GM23248 (cell line): ENCODE results near the gene GOLGA1. TPM values are rescaled to one million over a fixed set of nuclear protein-coding genes. Genes with fewer than 3 reads are reported as not detected.

ENCODE experiments used
- DNase-seq: peaks from one replicate; pipeline ENCODE4 v3.0.0-alpha.2; 2015
- H2AFZ ChIP-seq: fragments of 200-600 bp; sonication (generic); 2 replicates; pipeline ENCODE4 v1.6.1; 2016; ENCODE audit warnings: antibody characterized with exemption
- H3F3A ChIP-seq: fragments of 200-600 bp; sonication (generic); 2 replicates; pipeline ENCODE4 v1.6.1; 2016; ENCODE audit warnings: mild to moderate bottlenecking, antibody characterized with exemption, mixed run types; ENCODE audit not compliant: insufficient read depth
- H3K27ac ChIP-seq: fragments of 200-600 bp; sonication (generic); 2 replicates; pipeline ENCODE4 v1.5.1; 2016; ENCODE audit warnings: mild to moderate bottlenecking
- H3K27me3 ChIP-seq: fragments of 200-600 bp; sonication (generic); replicated peaks from 2 replicates; pipeline ENCODE4 v1.6.1; 2016; ENCODE audit warnings: mild to moderate bottlenecking; ENCODE audit not compliant: insufficient read depth
- H3K36me3 ChIP-seq: fragments of 200-600 bp; sonication (generic); 2 replicates; pipeline ENCODE4 v1.6.1; 2016; ENCODE audit warnings: low read depth, mild to moderate bottlenecking
- H3K4me1 ChIP-seq: fragments of 200-600 bp; sonication (generic); 2 replicates; pipeline ENCODE4 v1.6.1; 2016; ENCODE audit warnings: mild to moderate bottlenecking; ENCODE audit not compliant: insufficient read depth
- H3K4me2 ChIP-seq: fragments of 200-600 bp; sonication (generic); one replicate; pipeline ENCODE4 v1.6.1; 2016; ENCODE audit warnings: mild to moderate bottlenecking; ENCODE audit not compliant: unreplicated experiment
- H3K4me3 ChIP-seq: fragments of 200-600 bp; sonication (generic); 2 replicates; pipeline ENCODE4 v1.5.1; 2016; ENCODE audit warnings: mild to moderate bottlenecking
- H3K79me2 ChIP-seq: fragments of 200-600 bp; sonication (generic); 2 replicates; pipeline ENCODE4 v1.6.1; 2016; ENCODE audit warnings: mild to moderate bottlenecking; ENCODE audit not compliant: insufficient read depth
- H3K9ac ChIP-seq: fragments of 200-600 bp; sonication (generic); 2 replicates; pipeline ENCODE4 v1.6.1; 2016; ENCODE audit warnings: mild to moderate bottlenecking
- H3K9me2 ChIP-seq: fragments of 200-600 bp; sonication (generic); 2 replicates; pipeline ENCODE4 v1.6.1; 2016; ENCODE audit warnings: mixed run types, mild to moderate bottlenecking, moderate library complexity; ENCODE audit not compliant: insufficient read depth
- H3K9me3 ChIP-seq: fragments of 200-600 bp; sonication (generic); one replicate; pipeline ENCODE4 v1.6.1; 2017; ENCODE audit warnings: low read depth
- H4K20me1 ChIP-seq: fragments of 200-600 bp; sonication (generic); 2 replicates; pipeline ENCODE4 v1.6.0; 2016; ENCODE audit not compliant: insufficient read depth
- EZH2 ChIP-seq: fragments of 200-600 bp; sonication (generic); IDR thresholded peaks from 2 replicates; pipeline ENCODE4 v1.6.1; 2018; ENCODE audit warnings: antibody characterized with exemption, mild to moderate bottlenecking; ENCODE audit not compliant: insufficient read depth, poor library complexity, severe bottlenecking
- EZH2phosphoT487 ChIP-seq: fragments of 200-600 bp; sonication (generic); IDR thresholded peaks from 2 replicates; pipeline ENCODE4 v1.6.1; 2018; ENCODE audit warnings: antibody characterized with exemption, moderate library complexity, mild to moderate bottlenecking, low read depth; ENCODE audit not compliant: insufficient read depth
- WGBS, 2 experiments: methylation state at CpG; one replicate each; pipeline ENCODE4 v1.1.6; 2015 to 2017; ENCODE audit warnings: low lambda C conversion rate in 2 of 2, low coverage in 1 of 2; ENCODE audit errors: missing lambda C conversion rate in 2 of 2; 5-methylcytosine and 5-hydroxymethylcytosine counted together
- in situ Hi-C: fragments of 300-500 bp; cut with MboI; formaldehyde crosslinking; loops from 2 replicates; pipeline ENCODE4 v1.15.0; 2020
- polyA plus RNA-seq: library from polyadenylated mRNA; unstranded; fragments of >200 nt; fragmentation: Nextera tagmentation; extraction: Ambion mirVana; gene quantifications from 2 replicates; pipeline ENCODE4 v1.2.1, GENCODE V29; 2016
- total RNA-seq: library from RNA; depleted of rRNA; stranded (reverse); fragments of >200 nt; shearing (Covaris generic); gene quantifications from 2 replicates; pipeline ENCODE4 v1.2.3, GENCODE V29; 2014

The GOLGA1 gene
- total and polyA plus RNA-seq, 2 experiments from 2014 or later, result 12.4 to 15.3 TPM

GRCh38 chr9:124855566-124855943, 85.3 kb downstream of the GOLGA1 start:
- WGBS, 2 experiments, result 73 to 77% methylated on average over 18 of the region's 18 CpGs
- H3K9me2 ChIP-seq, result no peaks in the 10 kb centered on the region
- H4K20me1 ChIP-seq, result peaks cover 13% of the 10 kb centered on the region
- peaks cover 20% of the 10 kb centered on the region for H3K79me2 ChIP-seq
- no peaks in the 10 kb centered on the region for H3K27me3 ChIP-seq
- peaks cover 26% of the 10 kb centered on the region for H3K36me3 ChIP-seq
- no peak for DNase-seq
- TF ChIP-seq EZH2 (no peak), EZH2phosphoT487 (no peak)
- peaks cover 37% of the 10 kb centered on the region for H3F3A ChIP-seq
- no peak overlapping the region for H3K4me3 ChIP-seq
- no peak overlapping the region for H3K9ac ChIP-seq
- in situ Hi-C loops, result no loop called here
- H3K27ac ChIP-seq, result no peak overlapping the region
- peaks cover 9% of the 10 kb centered on the region for H3K4me1 ChIP-seq
- no peaks in the 10 kb centered on the region for H3K9me3 ChIP-seq
- no peak overlapping the region for H2AFZ ChIP-seq
- no peak overlapping the region for H3K4me2 ChIP-seq

GRCh38 chr9:124854822-124855221, 86.1 kb downstream of the GOLGA1 start:
- in situ Hi-C loops, result loop anchor here (5.0 kb wide), 1 partner anchor 83 kb away; the partner anchor contains the start of gene NR6A1
- H3K4me2 ChIP-seq, result no peak overlapping the region
- peaks cover 30% of the 10 kb centered on the region for H3F3A ChIP-seq
- H3K9me3 ChIP-seq, result no peaks in the 10 kb centered on the region
- no peak overlapping the region for H3K27ac ChIP-seq
- H3K79me2 ChIP-seq, result peaks cover 13% of the 10 kb centered on the region
- WGBS, 2 experiments, result 56 to 60% methylated on average over 7 of the region's 7 CpGs
- no peak overlapping the region for H3K9ac ChIP-seq
- H3K36me3 ChIP-seq, result peaks cover 19% of the 10 kb centered on the region
- H2AFZ ChIP-seq, result no peak overlapping the region
- 0 out of 2 replicates have a peak, but pooled peaks cover 2% of the 10 kb centered on the region for H3K4me1 ChIP-seq
- no peaks in the 10 kb centered on the region for H3K9me2 ChIP-seq
- DNase-seq, result no peak
- no peaks in the 10 kb centered on the region for H3K27me3 ChIP-seq
- peaks cover 6% of the 10 kb centered on the region for H4K20me1 ChIP-seq
- no peak for TF ChIP-seq EZH2phosphoT487
- no peak for TF ChIP-seq EZH2
- H3K4me3 ChIP-seq, result no peak overlapping the region

GRCh38 chr9:124854161-124854560, 86.7 kb downstream of the GOLGA1 start:
- no peaks in the 10 kb centered on the region for H4K20me1 ChIP-seq
- no peak overlapping the region for H2AFZ ChIP-seq
- H3K9ac ChIP-seq, result no peak overlapping the region
- H3K4me1 ChIP-seq, result no peaks in the 10 kb centered on the region
- WGBS, 2 experiments, result 80 to 87% methylated on average over 8 of the region's 8 CpGs
- no peak for DNase-seq
- in situ Hi-C loops, result loop anchor here (5.0 kb wide), 1 partner anchor 82 kb away; the partner anchor contains the start of gene NR6A1
- H3K9me3 ChIP-seq, result no peaks in the 10 kb centered on the region
- H3K4me3 ChIP-seq, result no peak overlapping the region
- H3K36me3 ChIP-seq, result peaks cover 12% of the 10 kb centered on the region
- H3K27me3 ChIP-seq, result no peaks in the 10 kb centered on the region
- no peak overlapping the region for H3K27ac ChIP-seq
- H3F3A ChIP-seq, result peaks cover 25% of the 10 kb centered on the region
- H3K4me2 ChIP-seq, result no peak overlapping the region
- H3K79me2 ChIP-seq, result peaks cover 7% of the 10 kb centered on the region
- H3K9me2 ChIP-seq, result no peaks in the 10 kb centered on the region
- TF ChIP-seq EZH2phosphoT487 (no peak), EZH2 (no peak)

GRCh38 chr9:124853605-124854143, 87.2 kb downstream of the GOLGA1 start:
- 57 to 61% methylated on average over 11 of the region's 11 CpGs for WGBS, 2 experiments
- TF ChIP-seq EZH2phosphoT487 (no peak), EZH2 (no peak)
- Histone ChIP-seq H3K79me2 (0 out of 2 replicates have a peak, but pooled peaks cover 2% of the 10 kb centered on the region), H3K9ac (peak overlapping the region; percentile 50), H4K20me1 (no peaks in the 10 kb centered on the region), H3K9me3 (no peaks in the 10 kb centered on the region), H3K27ac (no peak overlapping the region), H3K4me2 (peak overlapping the region; percentile 86), H2AFZ (peak overlapping the region; percentile 74), H3K4me1 (no peaks in the 10 kb centered on the region), H3K36me3 (peaks cover 8% of the 10 kb centered on the region), H3K27me3 (no peaks in the 10 kb centered on the region), H3F3A (peaks cover 20% of the 10 kb centered on the region), H3K9me2 (no peaks in the 10 kb centered on the region), H3K4me3 (peak overlapping the region; percentile 69)
- in situ Hi-C loops, result loop anchor here (5.0 kb wide), 1 partner anchor 81 kb away; the partner anchor contains the start of gene NR6A1
- DNase-seq, result no peak
